BE2C (cell line): ENCODE results near the gene F10.
A peak's percentile ranks its signal among the peaks of the same experiment; 100 is the strongest.

ENCODE experiments used
- DNase-seq: peaks from one replicate; pipeline ENCODE4 v3.0.0-alpha.2; 2020
- H3K27me3 ChIP-seq: fragments of 250-450 bp; sonication (Bioruptor Pico); 2 replicates; pipeline ENCODE4 v1.5.1; 2020; ENCODE audit warnings: mild to moderate bottlenecking
- H3K36me3 ChIP-seq: fragments of 250-450 bp; sonication (Bioruptor Pico); 2 replicates; pipeline ENCODE4 v1.5.1; 2020; ENCODE audit warnings: mild to moderate bottlenecking
- H3K4me1 ChIP-seq: fragments of 250-450 bp; sonication (Bioruptor Pico); 2 replicates; pipeline ENCODE4 v1.5.1; 2020
- H3K4me3 ChIP-seq: 2 replicates; pipeline ENCODE4 v1.5.1; 2011; ENCODE audit warnings: low read depth, low read length
- H3K9me3 ChIP-seq: fragments of 250-450 bp; sonication (Bioruptor Pico); 2 replicates; pipeline ENCODE4 v1.5.1; 2020
- TF ChIP-seq, protein P1 (sequence below): IDR thresholded peaks from 2 replicates; pipeline ENCODE4 v1.5.1; 2012; ENCODE audit warnings: mild to moderate bottlenecking, low read depth, low read length

Gene F10

DNA sequence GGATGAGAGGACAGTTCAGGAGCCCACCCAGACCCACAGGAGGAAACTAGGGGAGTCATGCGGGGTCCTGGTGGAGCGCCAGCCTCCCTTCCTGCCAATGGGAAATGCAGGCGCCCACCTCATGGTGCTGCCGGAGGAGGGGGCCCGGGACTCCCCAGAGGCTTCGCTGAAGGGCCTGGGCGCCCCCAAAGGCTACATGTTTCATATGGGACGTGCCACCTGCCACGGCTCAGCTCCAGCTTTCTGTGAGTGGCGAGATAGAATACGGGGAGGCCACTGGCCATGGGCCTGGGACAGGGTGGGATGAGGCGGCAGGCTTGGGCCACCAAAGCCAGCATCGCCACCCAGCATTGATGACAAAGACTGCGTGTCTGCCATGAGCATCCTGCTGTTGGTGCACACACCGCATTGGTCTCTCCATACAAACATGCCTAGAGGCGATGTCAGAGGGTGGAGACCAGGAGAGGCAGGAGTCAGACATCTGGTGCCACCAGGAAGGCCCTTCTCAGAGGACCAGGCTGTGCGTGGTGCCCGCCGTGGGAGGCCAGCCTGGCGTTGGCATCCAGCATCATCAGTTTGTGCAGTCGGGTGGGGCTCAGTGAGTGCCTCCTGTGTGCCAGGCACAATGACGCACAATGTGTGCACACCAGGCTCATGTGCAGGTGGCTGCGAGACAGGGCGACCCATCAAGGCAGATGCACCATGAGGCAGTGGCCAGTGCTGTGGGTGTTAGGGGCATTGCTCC, 1.2 kb upstream of the F10 start:
- H3K4me1 ChIP-seq: peaks cover 4% of the 10 kb centered on the region; the same call in 1 of the 2 replicates
- H3K4me3 ChIP-seq: no peak overlapping the region
- H3K36me3 ChIP-seq: no peaks in the 10 kb centered on the region
- DNase-seq: no peak
- no peaks in the 10 kb centered on the region for H3K27me3 ChIP-seq
- TF ChIP-seq, protein P1, sequence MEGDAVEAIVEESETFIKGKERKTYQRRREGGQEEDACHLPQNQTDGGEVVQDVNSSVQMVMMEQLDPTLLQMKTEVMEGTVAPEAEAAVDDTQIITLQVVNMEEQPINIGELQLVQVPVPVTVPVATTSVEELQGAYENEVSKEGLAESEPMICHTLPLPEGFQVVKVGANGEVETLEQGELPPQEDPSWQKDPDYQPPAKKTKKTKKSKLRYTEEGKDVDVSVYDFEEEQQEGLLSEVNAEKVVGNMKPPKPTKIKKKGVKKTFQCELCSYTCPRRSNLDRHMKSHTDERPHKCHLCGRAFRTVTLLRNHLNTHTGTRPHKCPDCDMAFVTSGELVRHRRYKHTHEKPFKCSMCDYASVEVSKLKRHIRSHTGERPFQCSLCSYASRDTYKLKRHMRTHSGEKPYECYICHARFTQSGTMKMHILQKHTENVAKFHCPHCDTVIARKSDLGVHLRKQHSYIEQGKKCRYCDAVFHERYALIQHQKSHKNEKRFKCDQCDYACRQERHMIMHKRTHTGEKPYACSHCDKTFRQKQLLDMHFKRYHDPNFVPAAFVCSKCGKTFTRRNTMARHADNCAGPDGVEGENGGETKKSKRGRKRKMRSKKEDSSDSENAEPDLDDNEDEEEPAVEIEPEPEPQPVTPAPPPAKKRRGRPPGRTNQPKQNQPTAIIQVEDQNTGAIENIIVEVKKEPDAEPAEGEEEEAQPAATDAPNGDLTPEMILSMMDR: no peak
- no peaks in the 10 kb centered on the region for H3K9me3 ChIP-seq

DNA sequence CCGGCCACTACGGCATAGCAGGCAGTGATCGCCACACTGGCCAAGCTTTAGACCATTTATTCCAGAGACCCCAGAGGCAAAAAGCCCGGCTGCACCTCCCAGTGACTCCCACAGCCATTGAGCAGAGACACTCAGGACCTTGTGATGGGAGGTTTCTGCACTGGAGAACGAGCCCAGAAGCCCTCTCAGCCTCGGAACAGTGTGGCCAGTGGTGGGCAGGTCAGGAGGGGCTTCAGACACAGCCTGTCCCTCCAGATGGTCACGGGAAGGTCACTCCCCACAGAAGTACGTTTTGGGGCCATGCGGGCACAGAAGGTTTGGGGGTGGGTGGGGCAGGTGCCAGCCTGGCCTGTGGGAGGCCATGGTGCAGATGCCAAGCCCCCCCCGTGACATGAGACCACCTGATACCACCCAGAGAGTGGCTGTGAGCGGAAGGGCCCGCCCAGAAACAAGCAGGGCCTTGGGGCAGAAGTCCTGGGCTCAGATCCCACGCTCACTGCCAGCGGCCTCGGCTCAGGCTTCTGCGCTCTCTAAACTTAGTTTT, 599 bp upstream of the F10 start:
- H3K36me3 ChIP-seq: no peaks in the 10 kb centered on the region
- H3K9me3 ChIP-seq: no peaks in the 10 kb centered on the region
- H3K4me3 ChIP-seq: no peak overlapping the region
- DNase-seq: no peak
- H3K27me3 ChIP-seq: no peaks in the 10 kb centered on the region
- peaks cover 4% of the 10 kb centered on the region; the same call in 1 of the 2 replicates for H3K4me1 ChIP-seq
- TF ChIP-seq, protein P1: no peak

DNA sequence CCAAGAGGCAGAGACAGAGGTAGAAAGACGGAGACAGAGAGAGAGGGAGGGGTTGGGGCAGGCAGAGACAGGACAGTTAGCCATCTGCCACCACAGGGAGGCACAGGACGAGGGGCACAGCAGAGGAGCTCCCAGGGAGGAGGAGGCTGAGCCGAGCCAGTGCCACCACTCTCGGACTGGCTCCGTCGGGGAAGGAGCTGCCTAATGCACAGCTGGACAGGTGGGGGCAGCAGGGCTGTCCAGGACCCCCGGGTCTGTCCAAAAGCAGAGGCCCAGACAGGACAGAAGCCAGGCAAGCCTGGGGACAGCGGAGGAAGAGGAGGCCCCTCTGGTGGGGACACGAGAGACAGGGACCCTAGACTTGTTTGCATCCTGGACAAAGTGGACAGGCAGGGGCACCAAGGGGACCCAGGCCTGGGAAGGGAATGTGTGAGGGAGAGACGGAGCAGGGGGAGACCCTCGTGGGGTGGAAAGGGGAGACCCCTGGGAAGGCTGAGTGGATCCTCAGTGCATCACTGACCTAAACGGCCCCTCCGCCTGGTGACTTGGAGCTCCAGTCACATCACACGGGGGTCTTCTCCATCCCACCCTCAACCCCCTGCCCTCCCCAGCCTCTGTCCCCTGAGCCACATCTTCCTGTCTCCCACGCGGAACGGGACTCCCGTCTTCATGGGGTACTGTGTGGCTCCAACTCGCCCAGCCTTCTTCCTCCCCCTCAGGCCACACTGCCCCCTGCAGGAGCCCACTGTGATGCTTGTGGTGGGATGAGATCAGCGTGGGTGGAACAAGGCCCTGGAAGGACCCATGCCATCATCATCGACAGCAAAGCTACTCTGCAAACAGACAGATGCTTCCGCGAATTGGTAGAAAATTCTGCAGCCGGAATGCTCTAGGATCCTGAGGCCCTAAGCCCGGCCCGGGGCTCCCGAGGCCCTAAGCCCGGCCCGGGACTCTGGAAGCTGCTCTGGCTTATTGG, 915 bp downstream of the F10 start:
- DNase-seq: no peak
- Histone ChIP-seq H3K9me3 (no peaks in the 10 kb centered on the region), H3K4me3 (no peak overlapping the region), H3K4me1 (peaks cover 4% of the 10 kb centered on the region; the same call in 1 of the 2 replicates), H3K36me3 (no peaks in the 10 kb centered on the region), H3K27me3 (no peaks in the 10 kb centered on the region)
- TF ChIP-seq, protein P1: peak; percentile 51

DNA sequence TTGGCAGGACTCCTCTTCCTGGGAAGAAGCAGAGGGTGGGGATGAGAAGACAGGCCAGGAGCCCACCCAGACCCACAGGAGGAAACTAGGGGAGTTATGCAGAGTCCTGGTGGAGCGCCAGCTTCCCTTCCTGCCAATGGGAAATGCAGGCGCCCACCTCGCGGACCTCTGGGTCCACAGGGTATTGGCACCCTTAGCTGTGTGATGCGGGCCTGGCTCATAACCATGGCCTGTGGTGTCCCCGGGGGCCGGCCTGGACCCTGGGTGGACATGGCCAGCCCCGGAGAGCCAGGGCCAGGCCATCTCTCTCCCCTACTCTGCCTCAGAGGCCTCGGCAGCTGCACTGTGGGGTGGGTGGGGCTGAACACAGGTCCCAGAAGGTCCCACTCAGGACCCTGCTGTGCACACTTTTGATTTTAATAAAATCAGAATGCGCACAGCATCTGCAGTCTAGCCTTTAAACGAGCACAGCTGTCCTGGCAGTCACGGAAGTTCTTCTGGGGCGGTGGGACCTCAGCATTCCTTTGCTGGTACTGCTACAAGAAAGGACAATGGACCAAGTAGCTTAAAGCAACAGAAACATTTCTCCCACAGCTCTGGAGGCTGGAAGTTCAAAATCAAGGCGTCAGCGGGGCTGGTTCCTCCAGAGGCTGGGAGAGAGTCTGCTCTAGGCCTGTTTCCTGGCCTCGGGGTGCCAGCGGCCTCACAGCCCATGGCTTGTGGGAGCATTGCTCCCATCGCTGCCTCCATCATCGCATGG, 1.8 kb downstream of the F10 start:
- no peak overlapping the region for H3K4me3 ChIP-seq
- DNase-seq: no peak
- no peaks in the 10 kb centered on the region for H3K9me3 ChIP-seq
- peaks cover 4% of the 10 kb centered on the region; the same call in 1 of the 2 replicates for H3K4me1 ChIP-seq
- no peaks in the 10 kb centered on the region for H3K27me3 ChIP-seq
- TF ChIP-seq, protein P1: no peak
- no peaks in the 10 kb centered on the region for H3K36me3 ChIP-seq

DNA sequence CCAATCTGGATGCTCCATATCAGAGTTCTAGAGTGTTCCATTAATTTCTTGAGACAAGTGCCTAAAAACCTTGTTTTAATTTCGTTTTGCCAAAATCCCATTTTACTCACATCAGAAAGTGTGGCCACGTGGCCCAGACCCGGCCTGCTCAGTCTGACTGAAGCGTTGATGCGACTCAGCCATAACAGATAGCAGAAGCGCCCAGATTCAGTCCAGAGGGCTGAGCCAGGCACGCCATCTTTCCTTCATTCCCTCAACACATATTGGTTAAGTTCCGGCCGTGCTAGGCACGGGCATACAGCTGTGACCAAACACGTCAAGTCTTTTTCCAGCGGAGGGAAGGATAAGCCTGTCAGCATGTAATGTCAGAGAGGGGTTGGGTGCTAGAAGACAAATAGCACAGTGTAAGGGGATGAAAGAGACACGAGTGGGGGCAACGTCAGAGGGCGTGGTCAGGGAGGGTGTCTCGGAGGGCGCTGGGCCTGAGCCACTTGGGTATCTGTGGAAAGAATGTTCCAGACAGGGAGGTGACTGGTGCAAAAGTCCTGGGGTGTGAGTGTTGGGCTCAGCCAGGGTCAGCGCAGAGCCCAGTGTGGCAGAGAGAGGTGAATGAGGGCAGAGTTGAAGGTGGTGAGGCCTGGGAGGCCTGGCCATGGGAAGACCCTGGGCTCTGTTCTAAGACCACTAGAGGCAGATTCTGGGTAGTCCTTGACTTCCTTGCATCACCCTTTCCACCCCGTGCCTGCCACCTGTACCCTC, 3.1 kb downstream of the F10 start:
- Histone ChIP-seq H3K4me3 (no peak overlapping the region), H3K4me1 (peaks cover 4% of the 10 kb centered on the region; the same call in 1 of the 2 replicates), H3K36me3 (no peaks in the 10 kb centered on the region), H3K27me3 (no peaks in the 10 kb centered on the region), H3K9me3 (no peaks in the 10 kb centered on the region)
- DNase-seq: peak; percentile 4
- TF ChIP-seq, protein P1: no peak
